ENCODE data around the gene LMO7. TPM values are rescaled to one million over a fixed set of nuclear protein-coding genes. Genes with fewer than 3 reads are reported as not detected.

Gene LMO7
- total and polyA plus RNA-seq, 2 of the 8 experiments (the other 6 are each of a cell fraction or from before 2014, with no cell fraction given): 8.1 to 28.3 TPM

DNA sequence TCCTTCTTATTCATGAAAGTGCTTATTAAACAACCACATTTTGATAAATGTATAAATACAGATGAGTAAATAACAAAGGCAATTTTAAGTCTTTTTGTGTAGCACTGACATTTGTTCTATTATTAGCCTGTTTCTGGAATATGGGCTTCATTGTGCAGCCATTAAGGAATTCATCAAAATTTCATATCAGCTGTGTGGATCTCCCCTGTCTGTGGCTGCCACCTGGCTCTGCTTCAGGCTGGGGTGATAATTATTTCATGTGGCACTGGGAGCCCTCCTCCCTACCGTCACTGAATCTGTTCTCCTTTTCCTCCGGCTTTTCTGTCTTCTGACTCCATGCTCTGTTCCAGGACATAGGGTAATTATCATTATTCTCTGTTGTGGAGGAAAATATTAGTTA, 57.1 kb downstream of the LMO7 start:
- ChIA-PET CTCF (ENCODE audit: partially characterized antibody) (interaction anchor here (0.8 to 1.8 kb wide), 6 partner anchors 11 to 331 kb away, joined by 3 to 5 read pairs (median 4); no protein-coding TSS in a partner anchor), POLR2A (ENCODE audit: partially characterized antibody) (no interaction called here)
- no peaks in the 10 kb centered on the region for H3K79me1 ChIP-seq (ENCODE audit: low read depth, low read length)
- no peak overlapping the region for H2BK5ac ChIP-seq (ENCODE audit: low read depth, low read length)
- H3K4me2 ChIP-seq (ENCODE audit: insufficient read depth in 1 of 2, low read depth in 2 of 2, low read length in 2 of 2): no peak overlapping the region
- 90% methylated on average over 2 of the region's 2 CpGs; no CpG with 5 or more reads in 1 of the 2 experiments for WGBS, 2 experiments (ENCODE audit: extremely low coverage in 1 of 2, insufficient coverage in 1 of 2, insufficient read length in 1 of 2, insufficient replicate concordance in 2 of 2, low coverage in 1 of 2, low lambda C conversion rate in 2 of 2, missing lambda C conversion rate in 1 of 2)
- H2BK12ac ChIP-seq (ENCODE audit: low read depth, low read length): no peak overlapping the region
- H3K14ac ChIP-seq (ENCODE audit: insufficient read length): no peak overlapping the region
- no peak overlapping the region for H4K91ac ChIP-seq (replicated peaks; ENCODE audit: insufficient read length, low read length)
- DNase-seq (ENCODE audit: low read depth in 1 of 2, low spot score in 2 of 2) (no peak), FAIRE-seq (no peak)
- no peak overlapping the region for H2BK20ac ChIP-seq (ENCODE audit: low read length)
- H3K4me3 ChIP-seq (ENCODE audit: extremely low read depth in 1 of 4, insufficient read depth in 2 of 4, low read depth in 3 of 4, low read length in 4 of 4): no peak overlapping the region
- H3K9ac ChIP-seq (replicated peaks in 1 of 4; ENCODE audit: extremely low read depth in 1 of 4, low read depth in 3 of 4, low read length in 3 of 4): no peak overlapping the region
- H3K23me2 ChIP-seq (ENCODE audit: low read depth, low read length): no peaks in the 10 kb centered on the region
- H3K9me3 ChIP-seq (ENCODE audit: insufficient read depth in 2 of 2, low read depth in 1 of 2, low read length in 1 of 2): no peaks in the 10 kb centered on the region
- no peaks in the 10 kb centered on the region for H3K27me3 ChIP-seq (replicated peaks in 1 of 4; ENCODE audit: control insufficient read depth in 3 of 4, extremely low read depth in 1 of 4, insufficient read depth in 3 of 4, low read length in 3 of 4)
- H3K79me2 ChIP-seq (ENCODE audit: control insufficient read depth in 1 of 2, insufficient read depth in 2 of 2, low read length in 2 of 2): no peaks in the 10 kb centered on the region
- no peak overlapping the region for H3K27ac ChIP-seq (ENCODE audit: low read depth, low read length)
- H3K18ac ChIP-seq (ENCODE audit: extremely low read depth, low read length): no peak overlapping the region
- no peak overlapping the region for H2AFZ ChIP-seq (ENCODE audit: low read length)
- no peak overlapping the region for H4K8ac ChIP-seq (ENCODE audit: extremely low read depth, insufficient read depth, low read length)
- no peaks in the 10 kb centered on the region for H4K20me1 ChIP-seq (replicated peaks in 1 of 2; ENCODE audit: control insufficient read depth in 1 of 2, insufficient read depth in 2 of 2, low read length in 2 of 2)
- no peaks in the 10 kb centered on the region for H3K4me1 ChIP-seq (replicated peaks in 1 of 4; ENCODE audit: control insufficient read depth in 3 of 4, insufficient read depth in 4 of 4, low read length in 3 of 4)
- TF ChIP-seq BCL11A (IDR thresholded peaks at IDR 0.05; ENCODE audit: low read depth in 2 of 2, low read length in 2 of 2) (no peak), POLR2AphosphoS5 (IDR thresholded peaks at IDR 0.05; ENCODE audit: low read depth, low read length) (no peak), RAD21 (IDR thresholded peaks at IDR 0.05 in 1 of 2, conservative IDR thresholded peaks at IDR 0.05 in 1 of 2; ENCODE audit: low read depth in 2 of 2, low read length in 2 of 2) (no peak), MAFK (IDR thresholded peaks at IDR 0.05; ENCODE audit: low read depth, low read length) (no peak)
- no peaks in the 10 kb centered on the region; a peak in 1 of 8 replicates for H3K36me3 ChIP-seq (ENCODE audit: control insufficient read depth in 2 of 4, insufficient read depth in 4 of 4, low read length in 3 of 4)
- no peak overlapping the region for H3K4ac ChIP-seq (replicated peaks; ENCODE audit: insufficient read length, low read depth, low read length)
- no peak overlapping the region for H3K23ac ChIP-seq (ENCODE audit: insufficient read length)
- no peak overlapping the region for H3K56ac ChIP-seq (replicated peaks; ENCODE audit: insufficient read length, low read depth, low read length)
- H2BK15ac ChIP-seq (ENCODE audit: low read length): no peak overlapping the region
- no peak overlapping the region for H2BK120ac ChIP-seq (replicated peaks; ENCODE audit: low read depth, low read length)
- H2AK5ac ChIP-seq (ENCODE audit: low read depth, low read length): no peak overlapping the region
- no peak overlapping the region for H4K5ac ChIP-seq (ENCODE audit: insufficient read length, low read depth, low read length)
